H1 (cell line): ENCODE data around the gene SYNJ2. TPM values are rescaled to one million over a fixed set of nuclear protein-coding genes. Genes with fewer than 3 reads are reported as not detected.
A peak's percentile ranks its signal among the peaks of the same experiment; 100 is the strongest.

Experiments
- CTCF ChIA-PET: fragments of 300-600 bp; sonication (Branson Sonifier 250); formaldehyde crosslinking; loops from one replicate; lab custom pipeline; 2021; ENCODE audit not compliant: partially characterized antibody; lab: Charles Lee
- POLR2A ChIA-PET: fragments of 300-600 bp; sonication (Branson Sonifier 250); formaldehyde crosslinking; loops from one replicate; lab custom pipeline; 2021; ENCODE audit warnings: inconsistent platforms; ENCODE audit not compliant: partially characterized antibody; lab: Charles Lee
- DNase-seq, 2 experiments: peaks; one replicate each; pipeline versions ENCODE4 v3.0.0 to v3.0.0-alpha.2; 2010 to 2022; ENCODE audit warnings: low spot score in 2 of 2, low read depth in 1 of 2, mixed read lengths in 1 of 2
- FAIRE-seq: peaks from 2 replicates; lab custom pipeline; 2011; peaks lifted over from hg19 to GRCh38; lab: Jason Lieb, UNC
- H2AFZ ChIP-seq: 2 replicates; pipeline ENCODE4 v1.8.1; 2012; ENCODE audit warnings: low read length, inconsistent platforms
- H2AK5ac ChIP-seq: 2 replicates; pipeline ENCODE4 v1.6.1; 2013; ENCODE audit warnings: low read depth, low read length
- H2BK120ac ChIP-seq: replicated peaks from 2 replicates; pipeline ENCODE3; 2013; ENCODE audit warnings: low read depth, low read length, inconsistent platforms
- H2BK12ac ChIP-seq: 2 replicates; pipeline ENCODE4 v1.6.1; 2013; ENCODE audit warnings: low read depth, low read length
- H2BK15ac ChIP-seq: 2 replicates; pipeline ENCODE4 v1.6.1; 2013; ENCODE audit warnings: low read length
- H2BK20ac ChIP-seq: 2 replicates; pipeline ENCODE4 v1.6.1; 2013; ENCODE audit warnings: low read length
- H2BK5ac ChIP-seq: 2 replicates; pipeline ENCODE4 v1.6.1; 2013; ENCODE audit warnings: low read depth, low read length
- H3K14ac ChIP-seq: 2 replicates; pipeline ENCODE4 v1.6.1; 2013; ENCODE audit warnings: inconsistent platforms; ENCODE audit not compliant: insufficient read length
- H3K18ac ChIP-seq: 2 replicates; pipeline ENCODE4 v1.6.1; 2013; ENCODE audit warnings: low read length; ENCODE audit errors: extremely low read depth
- H3K23ac ChIP-seq: 2 replicates; pipeline ENCODE4 v1.6.1; 2013; ENCODE audit warnings: inconsistent platforms; ENCODE audit not compliant: insufficient read length
- H3K23me2 ChIP-seq: 2 replicates; pipeline ENCODE4 v1.6.1; 2013; ENCODE audit warnings: low read depth, low read length
- H3K27ac ChIP-seq: 2 replicates; pipeline ENCODE4 v1.6.1; 2011; ENCODE audit warnings: low read depth, low read length, inconsistent platforms
- H3K27me3 ChIP-seq, 4 experiments: replicated peaks in 1 of 4; 1 replicate in 1 of 4; 2 replicates in 3 of 4; pipeline versions ENCODE4 v1.6.1 to v1.8.1; 2011 to 2013; ENCODE audit warnings: low read length in 3 of 4, mild to moderate bottlenecking in 3 of 4, inconsistent platforms in 2 of 4, mixed read lengths in 2 of 4, moderate library complexity in 1 of 4; ENCODE audit not compliant: control insufficient read depth in 3 of 4, insufficient read depth in 3 of 4; ENCODE audit errors: extremely low read depth in 1 of 4
- H3K36me3 ChIP-seq, 4 experiments: 2 replicates each; pipeline versions ENCODE4 v1.6.1 to v1.8.1; 2011 to 2013; ENCODE audit warnings: mild to moderate bottlenecking in 4 of 4, low read length in 3 of 4, moderate library complexity in 2 of 4, control low read depth in 1 of 4, inconsistent platforms in 1 of 4; ENCODE audit not compliant: insufficient read depth in 4 of 4, control insufficient read depth in 2 of 4
- H3K4ac ChIP-seq: replicated peaks from 2 replicates; pipeline ENCODE3; 2013; ENCODE audit warnings: low read length, low read depth, mixed read lengths, inconsistent platforms; ENCODE audit not compliant: insufficient read length
- H3K4me1 ChIP-seq, 4 experiments: replicated peaks in 1 of 4; 1 replicate in 1 of 4; 2 replicates in 3 of 4; pipeline versions ENCODE4 v1.6.1 to v1.8.1; 2011 to 2013; ENCODE audit warnings: low read length in 3 of 4, inconsistent platforms in 2 of 4, mixed read lengths in 1 of 4; ENCODE audit not compliant: insufficient read depth in 4 of 4, control insufficient read depth in 3 of 4
- H3K4me2 ChIP-seq, 2 experiments: 2 replicates each; pipeline versions ENCODE4 v1.6.1 to v1.8.1; 2011 to 2013; ENCODE audit warnings: low read depth in 2 of 2, low read length in 2 of 2, control low read depth in 1 of 2, inconsistent platforms in 1 of 2, mild to moderate bottlenecking in 1 of 2; ENCODE audit not compliant: insufficient read depth in 1 of 2
- H3K4me3 ChIP-seq, 4 experiments: fragments of 200-600, 300-600 bp in 1 of 4; sonication (generic), shearing (Covaris generic), sonication (Bioruptor Twin) in 1 of 4; 2 replicates each; pipeline versions ENCODE4 v1.5.1 to v1.8.1; 2011 to 2016; ENCODE audit warnings: low read length in 4 of 4, low read depth in 3 of 4, control low read depth in 2 of 4, inconsistent platforms in 2 of 4, mild to moderate bottlenecking in 2 of 4, mixed read lengths in 1 of 4, moderate library complexity in 1 of 4; ENCODE audit not compliant: insufficient read depth in 2 of 4; ENCODE audit errors: extremely low read depth in 1 of 4
- H3K56ac ChIP-seq: replicated peaks from 2 replicates; pipeline ENCODE3; 2013; ENCODE audit warnings: low read depth, mild to moderate bottlenecking, mixed read lengths, low read length, inconsistent platforms; ENCODE audit not compliant: insufficient read length
- H3K79me1 ChIP-seq: 2 replicates; pipeline ENCODE4 v1.6.1; 2013; ENCODE audit warnings: low read depth, low read length, control low read depth
- H3K79me2 ChIP-seq, 2 experiments: 2 replicates each; pipeline versions ENCODE4 v1.6.1 to v1.8.1; 2012 to 2013; ENCODE audit warnings: low read length in 2 of 2, mild to moderate bottlenecking in 2 of 2, inconsistent platforms in 1 of 2; ENCODE audit not compliant: insufficient read depth in 2 of 2, control insufficient read depth in 1 of 2
- H3K9ac ChIP-seq, 4 experiments: replicated peaks in 1 of 4; 1 replicate in 1 of 4; 2 replicates in 3 of 4; pipeline versions ENCODE4 v1.6.1 to v1.8.1; 2011 to 2013; ENCODE audit warnings: low read depth in 3 of 4, low read length in 3 of 4, control low read depth in 2 of 4, mild to moderate bottlenecking in 2 of 4, moderate library complexity in 2 of 4, inconsistent platforms in 1 of 4; ENCODE audit errors: extremely low read depth in 1 of 4
- H3K9me3 ChIP-seq, 2 experiments: 2 replicates each; pipeline versions ENCODE4 v1.6.1 to v1.8.1; 2012 to 2013; ENCODE audit warnings: mild to moderate bottlenecking in 2 of 2, moderate library complexity in 2 of 2, control low read depth in 1 of 2, inconsistent platforms in 1 of 2, low read depth in 1 of 2, low read length in 1 of 2, mixed read lengths in 1 of 2; ENCODE audit not compliant: insufficient read depth in 2 of 2
- H4K20me1 ChIP-seq, 2 experiments: replicated peaks in 1 of 2; 2 replicates each; pipeline versions ENCODE3 to v1.8.1; 2011 to 2013; ENCODE audit warnings: inconsistent platforms in 2 of 2, low read length in 2 of 2, mild to moderate bottlenecking in 1 of 2; ENCODE audit not compliant: insufficient read depth in 2 of 2, control insufficient read depth in 1 of 2
- H4K5ac ChIP-seq: 2 replicates; pipeline ENCODE4 v1.6.1; 2013; ENCODE audit warnings: low read length, low read depth, mixed read lengths, inconsistent platforms; ENCODE audit not compliant: insufficient read length
- H4K8ac ChIP-seq: 2 replicates; pipeline ENCODE4 v1.8.0; 2013; ENCODE audit warnings: mild to moderate bottlenecking, moderate library complexity, low read length, inconsistent platforms; ENCODE audit not compliant: insufficient read depth; ENCODE audit errors: extremely low read depth
- H4K91ac ChIP-seq: replicated peaks from 2 replicates; pipeline ENCODE3; 2013; ENCODE audit warnings: low read length, mixed read lengths, inconsistent platforms; ENCODE audit not compliant: insufficient read length
- ASH2L ChIP-seq: fragments of 200-600, 300-600 bp; sonication (generic); IDR thresholded peaks from one replicate; pipeline ENCODE4 v1.7.1; 2017; ENCODE audit warnings: low read length
- CBX8 ChIP-seq: fragments of 300-800, 300-1000 bp; sonication (generic); IDR thresholded peaks from 2 replicates; pipeline ENCODE4 v1.7.1; 2016; ENCODE audit warnings: low read depth, low read length, borderline replicate concordance
- CEBPB ChIP-seq: IDR thresholded peaks from 2 replicates; pipeline ENCODE4 v1.6.1; 2012; ENCODE audit warnings: low read depth, low read length
- CREB1 ChIP-seq: IDR thresholded peaks from 2 replicates; pipeline ENCODE4 v1.6.1; 2012; ENCODE audit warnings: inconsistent platforms
- HDAC6 ChIP-seq: IDR thresholded peaks from one replicate; pipeline ENCODE4 v1.7.1; 2012; ENCODE audit warnings: low read depth, mild to moderate bottlenecking, inconsistent platforms, low read length, moderate library complexity
- KDM1A ChIP-seq: fragments of 200-600, 300-600 bp; sonication (generic); IDR thresholded peaks from 2 replicates; pipeline ENCODE4 v1.7.1; 2016; ENCODE audit warnings: mild to moderate bottlenecking, low read length, borderline replicate concordance
- PHF8 ChIP-seq: fragments of 200-600 bp; sonication (generic); conservative IDR thresholded peaks from 2 replicates; pipeline ENCODE4 v1.7.1; 2012; ENCODE audit warnings: low read depth, mild to moderate bottlenecking, inconsistent platforms, low read length, moderate library complexity
- POLR2A ChIP-seq, 2 experiments: IDR thresholded peaks; 1 replicate in 1 of 2; 2 replicates in 1 of 2; pipeline ENCODE4 v1.6.1; 2011; ENCODE audit warnings: low read depth in 2 of 2, low read length in 2 of 2, mild to moderate bottlenecking in 2 of 2; ENCODE audit errors: control extremely low read depth in 1 of 2
- RAD21 ChIP-seq, 2 experiments: IDR thresholded peaks in 1 of 2; conservative IDR thresholded peaks in 1 of 2; 2 replicates each; pipeline ENCODE4 v1.6.1; 2011; ENCODE audit warnings: low read depth in 2 of 2, low read length in 2 of 2, improper control_type of control experiment in 1 of 2, inconsistent platforms in 1 of 2, mild to moderate bottlenecking in 1 of 2, moderate library complexity in 1 of 2
- SIN3A ChIP-seq, 2 experiments: IDR thresholded peaks in 1 of 2; conservative IDR thresholded peaks in 1 of 2; 2 replicates each; pipeline ENCODE4 v1.6.1; 2011 to 2012; ENCODE audit warnings: low read length in 2 of 2, improper control_type of control experiment in 1 of 2, low read depth in 1 of 2, mild to moderate bottlenecking in 1 of 2
- SIRT6 ChIP-seq: IDR thresholded peaks from one replicate; pipeline ENCODE4 v1.7.1; 2012; ENCODE audit warnings: low read length, inconsistent platforms
- SP4 ChIP-seq: IDR thresholded peaks from 2 replicates; pipeline ENCODE4 v1.6.1; 2012; ENCODE audit warnings: low read length, inconsistent platforms
- WGBS, 2 experiments: shearing (Covaris generic) in 1 of 2; methylation state at CpG; one replicate each; pipeline versions ENCODE4 v1.1.6 to v1.1.7; 2013 to 2015; ENCODE audit warnings: low lambda C conversion rate in 2 of 2, mixed read lengths in 2 of 2, inconsistent platforms in 1 of 2, low coverage in 1 of 2, missing lambda C conversion rate in 1 of 2; ENCODE audit not compliant: insufficient replicate concordance in 2 of 2, insufficient coverage in 1 of 2, insufficient read length in 1 of 2; ENCODE audit errors: extremely low coverage in 1 of 2, missing lambda C conversion rate in 1 of 2; 5-methylcytosine and 5-hydroxymethylcytosine counted together
- polyA plus RNA-seq, 7 experiments: library from polyadenylated mRNA; depleted of rRNA in 3 of 7; stranded (reverse) in 5 of 7; unstranded in 2 of 7; fragments of >200 nt in 5 of 7; fragments of 200-250 nt in 2 of 7; gene quantifications; 1 replicate in 5 of 7; 2 replicates in 1 of 7; 4 replicates in 1 of 7; pipeline versions ENCODE4 v1.2.1 to v1.2.3, GENCODE V29; 2011 to 2013; ENCODE audit warnings: missing spikeins in 2 of 7, mixed read lengths in 2 of 7
- total RNA-seq: library from RNA; stranded (reverse); fragmentation: NEBNext Ultra II Directional; extraction: Animal tissue kit (Norgen Biotek cat#: 25700); gene quantifications from 2 replicates; pipeline ENCODE4 v1.2.1, GENCODE V29; 2021

The SYNJ2 gene
- total and polyA plus RNA-seq, 2 of the 8 experiments (the other 6 are each of a cell fraction or from before 2014, with no cell fraction given): 3.7 to 13.9 TPM

- no peak overlapping the region for H2AFZ ChIP-seq
- H3K9me3 ChIP-seq: no peaks in the 10 kb centered on the region
- H4K91ac ChIP-seq: no peak overlapping the region
- H4K20me1 ChIP-seq: no peaks in the 10 kb centered on the region
- H3K79me1 ChIP-seq: peaks cover 3% of the 10 kb centered on the region
- no peak overlapping the region for H2BK20ac ChIP-seq
- no peak overlapping the region for H3K4me3 ChIP-seq
- DNase-seq (no peak), FAIRE-seq (no peak)
- H3K23ac ChIP-seq: no peak overlapping the region
- H3K18ac ChIP-seq: no peak overlapping the region
- H3K14ac ChIP-seq: no peak overlapping the region
- 82% methylated on average over 22 of the region's 22 CpGs; no CpG with 5 or more reads in 1 of the 2 experiments for WGBS, 2 experiments
- H3K4me2 ChIP-seq: no peak overlapping the region; a peak in 1 of 4 replicates
- no peak overlapping the region for H3K4ac ChIP-seq
- H3K9ac ChIP-seq: no peak overlapping the region
- peak overlapping the region; percentile 60; the same call in 1 of the 2 replicates for H2BK5ac ChIP-seq
- H2BK15ac ChIP-seq: no peak overlapping the region
- H4K5ac ChIP-seq: no peak overlapping the region
- no peaks in the 10 kb centered on the region for H3K23me2 ChIP-seq
- H2BK120ac ChIP-seq: no peak overlapping the region
- ChIA-PET POLR2A (interaction anchor here (0.6 to 2.3 kb wide), 5 partner anchors 9 to 43 kb away, joined by 3 to 12 read pairs (median 3); partner anchors contain the start of gene SYNJ2), CTCF (interaction anchor here (0.6 to 1.4 kb wide), 7 partner anchors 10 to 233 kb away, joined by 3 to 8 read pairs (median 3); no protein-coding TSS in a partner anchor)
- 0 out of 2 replicates have a peak overlapping the region, but pooled peaks have one; percentile 68 for H2BK12ac ChIP-seq
- peaks cover 0 to 35% of the 10 kb centered on the region in 2 experiments; a peak in 2 of 4 replicates for H3K79me2 ChIP-seq
- H3K4me1 ChIP-seq: peaks cover 11 to 26% (median 19%) of the 10 kb centered on the region in 4 experiments
- H3K56ac ChIP-seq: no peak overlapping the region
- no peak overlapping the region; the same call in 1 of the 2 replicates for H4K8ac ChIP-seq
- H3K27me3 ChIP-seq: no peaks in the 10 kb centered on the region
- no peak overlapping the region for H3K27ac ChIP-seq
- no peaks in the 10 kb centered on the region for H3K36me3 ChIP-seq
- H2AK5ac ChIP-seq: peak overlapping the region; percentile 48; the same call in 1 of the 2 replicates
- TF ChIP-seq SIRT6: no peak
- TF ChIP-seq CREB1: no peak
- no peak for TF ChIP-seq SIN3A (conservative IDR thresholded peaks at IDR 0.05 in 1 of 2, IDR thresholded peaks at IDR 0.05 in 1 of 2; ENCODE audit: low read depth in 1 of 2, low read length in 2 of 2)
- TF ChIP-seq KDM1A: no peak
- TF ChIP-seq CEBPB: no peak
- TF ChIP-seq RAD21 (IDR thresholded peaks at IDR 0.05 in 1 of 2, conservative IDR thresholded peaks at IDR 0.05 in 1 of 2; ENCODE audit: low read depth in 2 of 2, low read length in 2 of 2): peak in 1 of 2 experiments; percentile 15; a peak in 1 of 4 replicates
- TF ChIP-seq SP4: no peak
- TF ChIP-seq HDAC6: no peak
- TF ChIP-seq ASH2L: no peak
- TF ChIP-seq CBX8: no peak
- TF ChIP-seq POLR2A (IDR thresholded peaks at IDR 0.05; ENCODE audit: control extremely low read depth in 1 of 2, low read depth in 2 of 2, low read length in 2 of 2): 0 out of 3 replicates have a peak, but pooled peaks of 1 of the 2 experiments have one; percentile 4
- TF ChIP-seq PHF8: no peak
Observed at GRCh38 chr6:157989541-157990289, 8.1 kb downstream of the SYNJ2 start.
